ENCODE measurements around the gene CD244.

GRCh38 chr1:160839746-160840145 lies 22.9 kb downstream of the CD244 start:
- no peak for TF ChIP-seq POLR2AphosphoS5 (IDR thresholded peaks at IDR 0.05)
- no peak for TF ChIP-seq POLR2A (IDR thresholded peaks at IDR 0.05)
- TF ChIP-seq CTCF (IDR thresholded peaks at IDR 0.05 in 8 of 11, conservative IDR thresholded peaks at IDR 0.05 in 3 of 11): no peak
